HG03558 (cell line): ENCODE data around the gene ROR2.

Experiments used
- ATAC-seq: cut with Tn5 transposase; IDR thresholded peaks from one replicate; pipeline ENCODE4 v1.9.1; 2021; ENCODE audit warnings: moderate number of reproducible peaks; ENCODE audit not compliant: unreplicated experiment; ENCODE audit errors: extremely low read depth

The ROR2 gene

DNA sequence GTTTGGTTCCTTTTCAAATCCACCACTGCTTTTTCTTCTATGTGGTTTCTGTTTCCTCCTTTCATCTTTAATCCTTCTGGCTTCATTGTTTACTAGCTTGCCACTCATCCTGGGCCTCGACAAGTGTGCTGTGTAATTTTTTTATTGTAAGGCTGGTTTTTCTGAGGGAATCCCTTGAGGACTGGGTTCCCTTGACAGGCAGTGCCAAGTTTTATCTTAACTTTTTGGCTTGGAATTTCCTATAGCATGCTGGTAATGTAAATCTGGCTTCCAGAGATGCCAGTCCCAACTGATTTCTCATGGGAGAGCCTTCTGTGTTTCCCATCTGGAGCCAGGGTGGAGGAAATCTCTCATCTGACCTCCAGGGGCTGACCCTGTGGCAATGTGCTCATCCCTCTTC lies 184.7 kb downstream of the ROR2 start:
- no peak for ATAC-seq

- no peak for ATAC-seq
These were observed 185.4 kb downstream of the ROR2 start for GRCh38 chr9:91764661-91765060.

- ATAC-seq: no peak
These were observed 188.7 kb downstream of the ROR2 start for GRCh38 chr9:91761362-91761761.

- no peak for ATAC-seq
These were observed 189.1 kb downstream of the ROR2 start for GRCh38 chr9:91760906-91761305.

DNA sequence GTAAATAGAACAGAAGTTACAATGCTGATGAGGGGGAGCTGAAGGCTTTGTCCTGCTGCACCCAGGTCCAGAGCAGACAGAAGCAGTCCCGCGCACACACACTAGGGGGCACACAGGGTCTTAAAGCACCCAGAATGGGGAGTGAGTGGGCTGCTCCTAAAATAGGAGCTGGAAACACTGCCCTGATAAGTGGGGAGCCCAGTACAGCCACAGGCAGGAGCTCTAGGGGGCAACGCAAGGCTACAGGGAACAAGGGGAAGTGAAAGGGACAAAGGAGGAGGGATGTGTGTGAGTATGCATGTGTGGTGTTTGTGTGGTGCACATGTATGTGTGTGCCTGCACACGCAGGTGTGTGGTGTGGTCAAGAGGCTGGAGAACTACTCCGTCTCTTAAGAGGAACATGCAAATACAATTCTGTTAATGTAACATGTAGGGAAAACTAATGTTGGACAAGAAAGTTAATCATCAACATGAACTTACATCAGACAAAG lies 191.5 kb downstream of the ROR2 start:
- no peak for ATAC-seq

- ATAC-seq: no peak
These were observed 192.2 kb downstream of the ROR2 start for GRCh38 chr9:91757782-91758181.

DNA sequence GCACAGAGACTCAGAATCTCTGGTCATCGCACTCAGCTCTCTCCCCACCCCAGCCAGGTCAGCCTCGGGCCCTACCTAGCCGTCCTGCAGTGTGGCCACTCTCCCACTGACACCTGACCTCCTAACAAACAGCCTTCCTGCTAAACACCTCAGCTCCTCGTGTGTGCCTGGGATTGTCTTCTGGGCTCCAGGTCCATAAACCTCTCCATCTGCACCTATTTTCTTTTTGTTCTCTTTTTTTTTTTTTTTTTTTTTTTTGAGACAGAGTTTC lies 193.6 kb downstream of the ROR2 start:
- no peak for ATAC-seq

- no peak for ATAC-seq
These were observed 194.1 kb downstream of the ROR2 start for GRCh38 chr9:91755761-91756509.

DNA sequence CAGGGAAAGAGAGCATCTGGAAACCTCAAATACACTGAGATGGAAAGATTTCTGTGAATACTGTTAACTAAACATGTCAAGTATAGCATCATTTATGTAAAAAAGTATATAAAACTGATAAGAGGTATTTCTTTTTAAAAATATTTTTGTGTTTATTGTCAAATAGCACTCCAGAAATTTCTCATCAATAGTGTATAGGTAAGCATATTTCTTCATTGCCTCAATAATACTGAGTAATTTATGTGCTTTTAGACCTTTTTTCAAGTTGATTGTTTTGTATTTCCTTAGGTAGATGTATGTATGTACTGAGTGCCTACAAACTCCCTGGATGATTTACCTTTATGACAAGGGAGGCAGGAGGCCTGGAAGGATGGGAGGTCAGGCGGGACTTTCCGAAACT lies 196.3 kb downstream of the ROR2 start:
- no peak for ATAC-seq

GRCh38 chr9:91751922-91752321 lies 198.1 kb downstream of the ROR2 start:
- no peak for ATAC-seq

GRCh38 chr9:91750343-91750742 lies 199.7 kb downstream of the ROR2 start:
- no peak for ATAC-seq

GRCh38 chr9:91746904-91747303 lies 203.1 kb downstream of the ROR2 start:
- ATAC-seq: no peak

GRCh38 chr9:91746357-91746756 lies 203.7 kb downstream of the ROR2 start:
- ATAC-seq: no peak

- no peak for ATAC-seq
These were observed 205.9 kb downstream of the ROR2 start for GRCh38 chr9:91744114-91744513.

- no peak for ATAC-seq
These were observed 208.5 kb downstream of the ROR2 start for GRCh38 chr9:91741522-91741921.

- ATAC-seq: no peak
These were observed 209.3 kb downstream of the ROR2 start for GRCh38 chr9:91740701-91741100.

GRCh38 chr9:91736898-91737601 lies 213.0 kb downstream of the ROR2 start:
- ATAC-seq: no peak

DNA sequence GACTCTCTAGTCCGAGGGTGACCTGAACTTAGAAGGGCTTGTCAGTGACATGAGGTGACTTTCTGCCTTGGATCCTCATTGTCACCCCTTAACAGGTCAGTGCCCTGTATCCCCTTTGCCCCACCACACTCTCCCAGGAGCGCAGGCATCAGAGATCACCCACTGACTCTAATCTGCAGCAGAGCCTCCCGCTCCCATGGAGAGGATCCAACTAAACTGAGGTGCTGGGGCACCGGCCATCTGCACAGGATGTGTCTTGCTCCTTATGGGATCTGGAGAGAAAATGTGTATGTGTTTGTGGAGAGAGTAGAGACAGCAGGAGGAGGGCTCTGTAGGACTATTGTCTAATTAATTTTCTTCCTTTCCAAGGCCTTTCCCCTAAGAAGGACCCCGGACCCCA lies 213.7 kb downstream of the ROR2 start:
- no peak for ATAC-seq

GRCh38 chr9:91735049-91735448 lies 215.0 kb downstream of the ROR2 start:
- no peak for ATAC-seq

DNA sequence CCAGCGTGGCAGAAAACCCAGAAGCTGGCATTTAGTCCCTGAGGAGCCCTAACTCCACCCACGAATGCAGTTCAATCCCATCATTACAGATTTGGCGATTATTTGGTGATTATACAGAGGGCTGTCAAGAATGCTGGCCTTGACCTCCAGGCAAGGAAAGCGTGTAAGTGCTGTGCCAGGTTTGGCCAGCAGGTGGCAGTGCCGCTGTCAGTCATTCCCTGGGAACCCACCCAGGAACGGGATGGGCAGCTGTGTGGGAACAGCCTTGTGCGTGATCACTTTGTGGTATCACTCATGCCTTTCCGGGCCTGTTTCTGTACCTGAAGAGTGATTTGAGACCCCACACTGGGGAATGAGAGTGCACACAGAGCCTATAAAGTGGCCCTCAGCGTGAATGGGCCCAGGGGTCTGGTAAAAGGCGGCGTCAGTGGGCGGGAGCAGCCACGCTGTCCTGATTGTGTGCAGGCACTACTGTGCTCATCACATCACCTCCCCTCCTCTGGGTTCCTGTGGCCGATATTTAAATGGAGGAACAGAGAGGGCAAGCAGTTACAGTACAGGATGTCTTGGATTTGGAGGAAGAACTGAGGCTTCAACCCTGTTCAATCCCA lies 215.6 kb downstream of the ROR2 start:
- ATAC-seq: no peak

DNA sequence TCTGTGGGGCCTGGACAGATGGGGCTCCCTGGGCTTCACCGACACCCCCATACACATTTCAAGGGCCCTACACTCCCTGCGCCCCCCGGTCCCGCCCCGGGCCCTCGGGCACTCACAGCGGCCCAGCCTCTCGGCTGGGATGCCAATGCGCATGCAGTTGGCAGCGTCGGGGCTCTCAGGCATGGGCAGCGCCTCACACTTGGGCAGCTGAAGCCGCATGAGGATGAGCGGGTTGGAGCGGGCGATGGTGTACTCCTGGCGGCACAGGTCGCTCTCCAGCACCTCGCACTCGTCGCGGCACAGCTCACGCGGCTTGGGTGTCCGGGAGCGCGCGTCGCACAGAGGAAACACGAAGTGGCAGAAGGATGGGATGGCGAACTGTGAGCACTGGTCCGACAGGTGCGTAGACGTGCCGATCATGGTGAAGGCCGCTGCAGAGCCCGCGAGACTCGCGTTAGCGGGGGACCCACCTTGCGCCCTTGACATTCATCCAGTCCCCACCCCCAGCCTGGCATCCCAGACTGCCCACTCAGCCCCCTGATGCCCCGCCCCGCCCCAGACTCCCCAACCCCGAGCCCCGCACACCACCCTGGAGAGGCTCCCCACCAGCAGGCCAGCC lies 216.9 kb downstream of the ROR2 start:
- ATAC-seq: no peak
